ENCODE results near the gene CCP110. TPM values are rescaled to one million over a fixed set of nuclear protein-coding genes. Genes with fewer than 3 reads are reported as not detected.

The CCP110 gene
- total and polyA plus RNA-seq, 4 donors = 7.4 to 67.9 (median 15.4) TPM

DNA sequence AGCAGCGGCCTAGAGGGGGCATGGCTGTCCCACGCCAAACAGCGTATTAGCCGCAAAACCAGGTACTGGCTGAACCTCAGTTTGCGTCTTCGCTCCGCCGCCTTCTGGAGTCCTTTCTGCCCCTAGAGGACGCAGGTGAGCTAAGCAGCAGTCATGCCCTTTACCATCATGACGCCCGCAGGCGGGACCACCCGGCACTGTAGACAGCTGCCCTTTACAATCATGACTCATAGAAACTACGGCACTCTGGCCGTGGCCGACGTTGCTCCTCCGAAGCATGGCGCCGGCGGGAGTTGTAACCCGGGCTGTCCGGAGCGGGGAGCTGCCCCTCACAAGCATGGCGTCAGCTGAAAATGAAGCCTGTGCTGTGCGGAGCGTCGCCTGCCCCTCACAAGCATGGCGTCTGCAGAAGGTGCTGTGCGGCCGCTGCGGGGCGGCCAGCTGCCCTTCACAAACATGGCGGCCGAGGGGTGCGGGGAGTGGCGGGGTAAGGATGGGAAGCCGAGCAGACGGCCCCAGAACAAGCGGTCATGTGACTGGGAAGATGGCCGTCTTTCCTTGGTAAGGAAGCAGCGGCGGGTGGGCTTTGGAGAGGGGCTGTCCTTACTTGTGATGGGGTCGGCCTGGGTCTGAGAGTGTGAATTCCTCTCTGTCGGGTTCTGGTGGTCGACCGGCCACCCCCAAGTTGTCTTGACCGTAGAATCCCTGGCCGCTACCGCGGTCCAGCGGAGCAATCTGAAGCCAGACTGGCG is 31.6 kb downstream of the CCP110 start, which contains the start of gene VPS35L:
Gene VPS35L, plus strand, starts transcription at position 518 of the 752 bp plus-strand sequence. Its CDS starts 27 bp downstream, at position 545.
- peak; percentile 98 to 99 (median 99) for DNase-seq
- peaks cover 2 to 4% (median 3%) of the 10 kb centered on the region in 4 donors for H3K36me3 ChIP-seq (ENCODE audit: control insufficient read depth in 4 of 4, insufficient read depth in 4 of 4, low read length in 4 of 4)
- H3K27ac ChIP-seq (ENCODE audit: low read depth in 1 of 2, low read length in 1 of 2) = peak within 1 kb of the TSS; percentile 86 to 95
- TF ChIP-seq, protein P1, sequence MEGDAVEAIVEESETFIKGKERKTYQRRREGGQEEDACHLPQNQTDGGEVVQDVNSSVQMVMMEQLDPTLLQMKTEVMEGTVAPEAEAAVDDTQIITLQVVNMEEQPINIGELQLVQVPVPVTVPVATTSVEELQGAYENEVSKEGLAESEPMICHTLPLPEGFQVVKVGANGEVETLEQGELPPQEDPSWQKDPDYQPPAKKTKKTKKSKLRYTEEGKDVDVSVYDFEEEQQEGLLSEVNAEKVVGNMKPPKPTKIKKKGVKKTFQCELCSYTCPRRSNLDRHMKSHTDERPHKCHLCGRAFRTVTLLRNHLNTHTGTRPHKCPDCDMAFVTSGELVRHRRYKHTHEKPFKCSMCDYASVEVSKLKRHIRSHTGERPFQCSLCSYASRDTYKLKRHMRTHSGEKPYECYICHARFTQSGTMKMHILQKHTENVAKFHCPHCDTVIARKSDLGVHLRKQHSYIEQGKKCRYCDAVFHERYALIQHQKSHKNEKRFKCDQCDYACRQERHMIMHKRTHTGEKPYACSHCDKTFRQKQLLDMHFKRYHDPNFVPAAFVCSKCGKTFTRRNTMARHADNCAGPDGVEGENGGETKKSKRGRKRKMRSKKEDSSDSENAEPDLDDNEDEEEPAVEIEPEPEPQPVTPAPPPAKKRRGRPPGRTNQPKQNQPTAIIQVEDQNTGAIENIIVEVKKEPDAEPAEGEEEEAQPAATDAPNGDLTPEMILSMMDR (IDR thresholded peaks at IDR 0.05; ENCODE audit: control extremely low read depth, extremely low read depth) = peak; percentile 31
- no peaks in the 10 kb centered on the region for H3K27me3 ChIP-seq (ENCODE audit: control insufficient read depth in 3 of 3, insufficient read depth in 3 of 3, low read length in 2 of 3)
- peak within 1 kb of the TSS; percentile 69 for H3K4me3 ChIP-seq
- peak within 1 kb of the TSS; percentile 91 to 92 for H3K9ac ChIP-seq (ENCODE audit: insufficient read depth in 1 of 2, low read length in 2 of 2)
- ATAC-seq (ENCODE audit: insufficient read depth, low FRiP score) = peak; percentile 98
- peaks cover 0 to 9% (median 0%) of the 10 kb centered on the region in 5 donors for H3K4me1 ChIP-seq (ENCODE audit: control insufficient read depth in 5 of 5, insufficient read depth in 5 of 5, low read length in 5 of 5)
- WGBS, 2 donors = 0 to 1% methylated on average over 53 of the region's 53 CpGs
- H3K9me3 ChIP-seq (ENCODE audit: control insufficient read depth in 4 of 4, insufficient read depth in 3 of 4, low read length in 3 of 4) = no peaks in the 10 kb centered on the region

GRCh38 chr16:19555938-19556771 is 32.4 kb downstream of the CCP110 start:
- peak in 2 of 3 donors; percentile 16 to 28 for DNase-seq
- 28 to 33% methylated on average over 19 of the region's 19 CpGs for WGBS, 2 donors
- Histone ChIP-seq H3K4me1 (ENCODE audit: control insufficient read depth in 5 of 5, insufficient read depth in 5 of 5, low read length in 5 of 5) (peaks cover 0 to 9% (median 0%) of the 10 kb centered on the region in 5 donors), H3K36me3 (ENCODE audit: control insufficient read depth in 4 of 4, insufficient read depth in 4 of 4, low read length in 4 of 4) (peaks cover 0 to 2% (median under 1%) of the 10 kb centered on the region in 4 donors), H3K27ac (ENCODE audit: low read depth in 1 of 2, low read length in 1 of 2) (peak overlapping the region; percentile 67 to 95), H3K4me3 (peak overlapping the region; percentile 69), H3K27me3 (ENCODE audit: control insufficient read depth in 3 of 3, insufficient read depth in 3 of 3, low read length in 2 of 3) (no peaks in the 10 kb centered on the region), H3K9me3 (ENCODE audit: control insufficient read depth in 4 of 4, insufficient read depth in 3 of 4, low read length in 3 of 4) (no peaks in the 10 kb centered on the region), H3K9ac (ENCODE audit: insufficient read depth in 1 of 2, low read length in 2 of 2) (peak overlapping the region; percentile 77 to 91)
- TF ChIP-seq, protein P1 (IDR thresholded peaks at IDR 0.05; ENCODE audit: control extremely low read depth, extremely low read depth) = no peak
- no peak for ATAC-seq (ENCODE audit: insufficient read depth, low FRiP score)

- Histone ChIP-seq H3K27me3 (ENCODE audit: control insufficient read depth in 3 of 3, insufficient read depth in 3 of 3, low read length in 2 of 3) (no peaks in the 10 kb centered on the region), H3K4me1 (ENCODE audit: control insufficient read depth in 5 of 5, insufficient read depth in 5 of 5, low read length in 5 of 5) (peaks cover 0 to 9% (median 0%) of the 10 kb centered on the region in 5 donors), H3K36me3 (ENCODE audit: control insufficient read depth in 4 of 4, insufficient read depth in 4 of 4, low read length in 4 of 4) (no peaks in the 10 kb centered on the region), H3K4me3 (no peak overlapping the region), H3K9me3 (ENCODE audit: control insufficient read depth in 4 of 4, insufficient read depth in 3 of 4, low read length in 3 of 4) (peaks cover 0 to 6% (median 1%) of the 10 kb centered on the region in 4 donors), H3K27ac (ENCODE audit: low read depth in 1 of 2, low read length in 1 of 2) (no peak overlapping the region), H3K9ac (ENCODE audit: insufficient read depth in 1 of 2, low read length in 2 of 2) (no peak overlapping the region)
- 79 to 85% methylated on average over 10 of the region's 10 CpGs for WGBS, 2 donors
- ATAC-seq (ENCODE audit: insufficient read depth, low FRiP score) (no peak), DNase-seq (peak in 2 of 3 donors; percentile 77 to 80)
- TF ChIP-seq, protein P1 (IDR thresholded peaks at IDR 0.05; ENCODE audit: control extremely low read depth, extremely low read depth) = peak; percentile 35
These were observed 35.6 kb downstream of the CCP110 start for GRCh38 chr16:19559242-19559910.
